Measurements from ENCODE around the gene SCD.

The SCD gene

GRCh38 chr10:100353770-100354485 lies 6.9 kb downstream of the SCD start:
- H3K9ac ChIP-seq (ENCODE audit: low read length): no peak overlapping the region
- no peaks in the 10 kb centered on the region for H3K9me3 ChIP-seq (ENCODE audit: insufficient read depth, low read length)
- peaks cover 69% of the 10 kb centered on the region for H3K79me2 ChIP-seq (ENCODE audit: low read length)
- H2AFZ ChIP-seq (ENCODE audit: low read depth, low read length): no peak overlapping the region
- H3K27ac ChIP-seq (ENCODE audit: low read length): no peak overlapping the region
- no peak overlapping the region for H3K4me2 ChIP-seq (ENCODE audit: low read length)
- H3K4me1 ChIP-seq (ENCODE audit: low read length): peaks cover 10% of the 10 kb centered on the region
- no peaks in the 10 kb centered on the region for H3K27me3 ChIP-seq (ENCODE audit: low read depth, low read length)
- H3K4me3 ChIP-seq (ENCODE audit: low read length): no peak overlapping the region
- TF ChIP-seq CTCF (IDR thresholded peaks at IDR 0.05; ENCODE audit: low read depth, low read length) (no peak), EZH2phosphoT487 (IDR thresholded peaks at IDR 0.05; ENCODE audit: low read depth) (no peak)
- peaks cover 83% of the 10 kb centered on the region for H3K36me3 ChIP-seq (replicated peaks; ENCODE audit: low read depth, low read length)
- H4K20me1 ChIP-seq (ENCODE audit: insufficient read depth, low read length): peaks cover 70% of the 10 kb centered on the region

GRCh38 chr10:100355086-100355485 lies 8.1 kb downstream of the SCD start:
- Histone ChIP-seq H3K4me1 (ENCODE audit: low read length) (no peaks in the 10 kb centered on the region; the same call in 1 of the 2 replicates), H3K4me3 (ENCODE audit: low read length) (no peak overlapping the region), H2AFZ (ENCODE audit: low read depth, low read length) (no peak overlapping the region), H3K27ac (ENCODE audit: low read length) (no peak overlapping the region), H3K36me3 (replicated peaks; ENCODE audit: low read depth, low read length) (peaks cover 83% of the 10 kb centered on the region), H4K20me1 (ENCODE audit: insufficient read depth, low read length) (peaks cover 68% of the 10 kb centered on the region), H3K79me2 (ENCODE audit: low read length) (peaks cover 57% of the 10 kb centered on the region), H3K27me3 (ENCODE audit: low read depth, low read length) (no peaks in the 10 kb centered on the region), H3K9ac (ENCODE audit: low read length) (no peak overlapping the region), H3K9me3 (ENCODE audit: insufficient read depth, low read length) (no peaks in the 10 kb centered on the region), H3K4me2 (ENCODE audit: low read length) (no peak overlapping the region)
- no peak for TF ChIP-seq EZH2phosphoT487 (IDR thresholded peaks at IDR 0.05; ENCODE audit: low read depth)
- no peak for TF ChIP-seq CTCF (IDR thresholded peaks at IDR 0.05; ENCODE audit: low read depth, low read length)

GRCh38 chr10:100356067-100357017 lies 9.3 kb downstream of the SCD start:
- no peaks in the 10 kb centered on the region for H3K27me3 ChIP-seq (ENCODE audit: low read depth, low read length)
- H2AFZ ChIP-seq (ENCODE audit: low read depth, low read length): no peak overlapping the region
- H3K36me3 ChIP-seq (replicated peaks; ENCODE audit: low read depth, low read length): peaks cover 76% of the 10 kb centered on the region
- H3K4me3 ChIP-seq (ENCODE audit: low read length): no peak overlapping the region
- H3K4me2 ChIP-seq (ENCODE audit: low read length): no peak overlapping the region
- no peaks in the 10 kb centered on the region for H3K9me3 ChIP-seq (ENCODE audit: insufficient read depth, low read length)
- H3K4me1 ChIP-seq (ENCODE audit: low read length): no peaks in the 10 kb centered on the region
- no peak overlapping the region for H3K27ac ChIP-seq (ENCODE audit: low read length)
- H4K20me1 ChIP-seq (ENCODE audit: insufficient read depth, low read length): peaks cover 55% of the 10 kb centered on the region
- H3K9ac ChIP-seq (ENCODE audit: low read length): no peak overlapping the region
- peaks cover 45% of the 10 kb centered on the region for H3K79me2 ChIP-seq (ENCODE audit: low read length)
- TF ChIP-seq EZH2phosphoT487 (IDR thresholded peaks at IDR 0.05; ENCODE audit: low read depth) (no peak), CTCF (IDR thresholded peaks at IDR 0.05; ENCODE audit: low read depth, low read length) (no peak)
